K562 (cell line): ENCODE results near the gene SH3RF1. TPM values are rescaled to one million over a fixed set of nuclear protein-coding genes. Genes with fewer than 3 reads are reported as not detected.

Experiments used
- ATAC-seq: fragments of 200-7000 bp; cut with Tn5 transposase; 3 replicates; pipeline ENCODE4 v1.9.1; 2020; ENCODE audit warnings: moderate library complexity
- BruUV-seq: library from RNA; stranded (reverse); fragments of 400-500 nt; replicated peaks from 2 replicates; lab custom pipeline; 2021; lab: Mats Ljungman, UMichigan
- CTCF ChIA-PET: fragments of 300-600 bp; formaldehyde crosslinking; extraction: SDS; loops from one replicate; lab custom pipeline; 2021; ENCODE audit warnings: low intra/inter-chr PET ratio; lab: Yijun Ruan, JAX
- POLR2A ChIA-PET: fragments of 300-600, 350-650 bp; sonication (Branson Sonifier 250); formaldehyde crosslinking; extraction: SDS; loops from one replicate; lab custom pipeline; 2021; ENCODE audit warnings: antibody characterized with exemption, inconsistent platforms; lab: Yijun Ruan, JAX
- DNase-seq, 4 experiments: peaks; one replicate each; pipeline versions ENCODE4 v3.0.0 to v3.0.0-alpha.2; 2011 to 2018; ENCODE audit warnings: low spot score in 3 of 4, mixed read lengths in 3 of 4; ENCODE audit errors: extremely low read depth in 1 of 4
- FAIRE-seq: peaks from 2 replicates; lab custom pipeline; 2011; peaks lifted over from hg19 to GRCh38; lab: Jason Lieb, UNC
- H2AFZ ChIP-seq: 2 replicates; pipeline ENCODE4 v1.6.0; 2011; ENCODE audit warnings: low read depth, low read length, control low read depth, inconsistent platforms
- H3K27ac ChIP-seq: fragments of 200-600 bp; 3 replicates; pipeline ENCODE4 v1.8.0; 2011; ENCODE audit warnings: low read depth, mild to moderate bottlenecking, control low read depth, inconsistent platforms, low read length, moderate library complexity, mixed read lengths; ENCODE audit errors: extremely low read depth
- H3K27me3 ChIP-seq, 2 experiments: fragments of 300-600 bp in 1 of 2; 2 replicates in 1 of 2; 3 replicates in 1 of 2; pipeline versions ENCODE4 v1.6.0 to v1.8.0; 2011; ENCODE audit warnings: inconsistent platforms in 2 of 2, low read length in 2 of 2, mild to moderate bottlenecking in 1 of 2, mixed read lengths in 1 of 2, moderate library complexity in 1 of 2; ENCODE audit not compliant: control insufficient read depth in 2 of 2, insufficient read depth in 2 of 2
- H3K36me3 ChIP-seq: fragments of 300-600 bp; 3 replicates; pipeline ENCODE4 v1.8.0; 2011; ENCODE audit warnings: mild to moderate bottlenecking, low read length, inconsistent platforms; ENCODE audit not compliant: control insufficient read depth, insufficient read depth
- H3K4me1 ChIP-seq, 2 experiments: fragments of 200-600 bp in 1 of 2; replicated peaks in 1 of 2; 2 replicates in 1 of 2; 3 replicates in 1 of 2; pipeline versions ENCODE4 v1.5.1 to v1.8.0; 2011; ENCODE audit warnings: inconsistent platforms in 2 of 2, low read length in 2 of 2, mild to moderate bottlenecking in 1 of 2, mixed read lengths in 1 of 2, moderate library complexity in 1 of 2; ENCODE audit not compliant: control insufficient read depth in 2 of 2, insufficient read depth in 2 of 2
- H3K4me2 ChIP-seq: 2 replicates; pipeline ENCODE4 v1.6.1; 2011; ENCODE audit warnings: low read length, control low read depth, inconsistent platforms, mixed read lengths; ENCODE audit not compliant: insufficient read depth
- H3K4me3 ChIP-seq: fragments of 200-600 bp; sonication (generic), shearing (Covaris generic); 2 replicates; pipeline ENCODE4 v1.5.1; 2016; ENCODE audit warnings: control low read depth, inconsistent platforms
- H3K79me2 ChIP-seq: fragments of 200-600 bp; 3 replicates; pipeline ENCODE4 v1.8.0; 2011; ENCODE audit warnings: low read length, inconsistent platforms; ENCODE audit not compliant: control insufficient read depth, insufficient read depth
- H3K9ac ChIP-seq, 2 experiments: 2 replicates each; pipeline versions ENCODE4 v1.6.0 to v1.6.1; 2011; ENCODE audit warnings: low read depth in 2 of 2, low read length in 2 of 2, control low read depth in 1 of 2, inconsistent platforms in 1 of 2, mild to moderate bottlenecking in 1 of 2, mixed read lengths in 1 of 2; ENCODE audit not compliant: insufficient read depth in 1 of 2
- H3K9me1 ChIP-seq: one replicate; pipeline ENCODE4 v1.6.0; 2011; ENCODE audit warnings: inconsistent platforms, mild to moderate bottlenecking, low read length, moderate library complexity; ENCODE audit not compliant: control insufficient read depth, insufficient read depth
- H3K9me3 ChIP-seq: replicated peaks from 2 replicates; pipeline ENCODE4 v1.5.1; 2011; ENCODE audit warnings: low read depth, low read length, inconsistent platforms; ENCODE audit not compliant: control insufficient read depth, insufficient read depth
- H4K20me1 ChIP-seq: replicated peaks from 2 replicates; pipeline ENCODE4 v1.6.1; 2011; ENCODE audit warnings: low read length, inconsistent platforms, mixed read lengths; ENCODE audit not compliant: control insufficient read depth, insufficient read depth
- CBX2 ChIP-seq: fragments of 200-600 bp; sonication (generic); IDR thresholded peaks from one replicate; pipeline ENCODE4 v1.6.1; 2012; ENCODE audit warnings: mild to moderate bottlenecking, low read length, inconsistent platforms; ENCODE audit not compliant: insufficient read depth, poor library complexity, severe bottlenecking
- EHMT2 ChIP-seq: fragments of 450-650 bp; IDR thresholded peaks from 2 replicates; pipeline ENCODE4 v1.6.1; 2018; ENCODE audit warnings: antibody characterized with exemption
- ELF1 ChIP-seq: fragments of 200-800 bp; sonication (Bioruptor generic); IDR thresholded peaks from 2 replicates; pipeline ENCODE4 v1.6.1; 2016; ENCODE audit warnings: missing genetic modification characterization, missing compliant biosample characterization
- GABPB2 ChIP-seq: fragments of 250-450 bp; sonication (Bioruptor Pico); conservative IDR thresholded peaks from 2 replicates; pipeline ENCODE4 v1.5.1; 2021; ENCODE audit warnings: mild to moderate bottlenecking
- HDAC8 ChIP-seq: fragments of 450-650 bp; IDR thresholded peaks from 2 replicates; pipeline ENCODE4 v1.6.1; 2016; ENCODE audit warnings: mild to moderate bottlenecking, missing genetic modification characterization, moderate library complexity, missing compliant biosample characterization
- MITF ChIP-seq: IDR thresholded peaks from 2 replicates; pipeline ENCODE4 v1.6.1; 2014; ENCODE audit warnings: antibody characterized with exemption
- PHF21A ChIP-seq: fragments of 450-650 bp; IDR thresholded peaks from 2 replicates; pipeline ENCODE4 v1.6.1; 2017; ENCODE audit warnings: low read depth, borderline replicate concordance
- RBFOX2 ChIP-seq: fragments of 200-400 bp; formaldehyde crosslinking; IDR thresholded peaks from 2 replicates; pipeline ENCODE4 v1.6.1; 2017; ENCODE audit warnings: low read depth, mild to moderate bottlenecking, low read length, moderate library complexity
- SAFB ChIP-seq: fragments of 200-400 bp; formaldehyde crosslinking; IDR thresholded peaks from 2 replicates; pipeline ENCODE4 v1.6.1; 2017; ENCODE audit warnings: low read depth, low read length, borderline replicate concordance
- SMARCB1 ChIP-seq: IDR thresholded peaks from 2 replicates; pipeline ENCODE4 v1.6.1; 2011; ENCODE audit warnings: improper control_type of control experiment, low read depth; ENCODE audit not compliant: insufficient read length
- ZBTB26 ChIP-seq: fragments of 450-650 bp; formaldehyde crosslinking; IDR thresholded peaks from 2 replicates; pipeline ENCODE4 v1.4.0; 2022; ENCODE audit warnings: missing genetic modification characterization
- ZFP1 ChIP-seq: fragments of 450-650 bp; formaldehyde crosslinking; IDR thresholded peaks from 2 replicates; pipeline ENCODE4 v1.4.0; 2020; ENCODE audit warnings: mild to moderate bottlenecking, mixed read lengths
- ZFP36 ChIP-seq: fragments of 150-350 bp; IDR thresholded peaks from 2 replicates; pipeline ENCODE4 v1.6.1; 2018; ENCODE audit warnings: low read length, low read depth; ENCODE audit not compliant: partially characterized antibody
- ZNF165 ChIP-seq: fragments of 250-450 bp; sonication (Bioruptor Pico); IDR thresholded peaks from 2 replicates; pipeline ENCODE4 v1.4.0; 2020; ENCODE audit warnings: borderline replicate concordance
- ZNF277 ChIP-seq: fragments of 250-450 bp; sonication (Bioruptor Pico); IDR thresholded peaks from 2 replicates; pipeline ENCODE4 v1.8.0; 2022; ENCODE audit warnings: inconsistent platforms, mild to moderate bottlenecking, moderate library complexity, borderline replicate concordance
- ZNF77 ChIP-seq: fragments of 250-450 bp; sonication (Bioruptor Pico); IDR thresholded peaks from 2 replicates; pipeline ENCODE4 v1.5.0; 2020
- WGBS: fragments of 100-300 bp; shearing (Covaris generic); methylation state at CpG from one replicate; pipeline ENCODE4 v1.1.6; 2016; ENCODE audit warnings: low coverage, mixed read lengths; ENCODE audit not compliant: insufficient coverage; ENCODE audit errors: missing lambda C conversion rate; 5-methylcytosine and 5-hydroxymethylcytosine counted together
- in situ Hi-C: fragments of 300-500 bp; cut with MboI; formaldehyde crosslinking; loops from 4 replicates; pipeline ENCODE4 v1.15.0; 2018; ENCODE audit warnings: inconsistent platforms, mixed read lengths
- intact Hi-C: fragments of 100-400 bp; cut with micrococcal nuclease; formaldehyde crosslinking; loops from 2 replicates; pipeline ENCODE4 v1.14.2; 2022
- polyA plus RNA-seq, 8 experiments: library from polyadenylated mRNA; depleted of rRNA in 4 of 8; stranded (reverse) in 5 of 8; unstranded in 3 of 8; fragments of >200 nt; fragmentation: Nextera tagmentation in 2 of 8; fragmentation: Illumina TruSeq in 1 of 8; extraction: Ambion mirVana in 2 of 8; extraction: Trizol in 1 of 8; gene quantifications; 2 replicates each; pipeline versions ENCODE4 v1.2.1 to v1.2.3, GENCODE V29; 2011 to 2014; ENCODE audit warnings: inconsistent platforms in 1 of 8, missing spikeins in 1 of 8
- total RNA-seq, 7 experiments: library from RNA; depleted of rRNA in 6 of 7; stranded (reverse); fragments of >200 nt in 6 of 7; fragmentation: Illumina TruSeq in 2 of 7; extraction: Trizol in 2 of 7; gene quantifications; 2 replicates each; pipeline versions ENCODE4 v1.2.1 to v1.2.3, GENCODE V29; 2011 to 2021; ENCODE audit warnings: low replicate concordance in 1 of 7

The SH3RF1 gene
- total and polyA plus RNA-seq, 9 of the 15 experiments (the other 6 are each of a cell fraction or from before 2014, with no cell fraction given), result 0.04 to 0.16 (median 0.11) TPM; not detected in 6

- Histone ChIP-seq H3K4me3 (no peak overlapping the region), H3K27ac (no peak overlapping the region), H3K36me3 (no peaks in the 10 kb centered on the region), H3K27me3 (peaks cover 0 to 2% of the 10 kb centered on the region in 2 experiments; a peak in 2 of 5 replicates), H3K9ac (no peak overlapping the region), H2AFZ (no peak overlapping the region), H3K79me2 (no peaks in the 10 kb centered on the region), H3K4me1 (no peaks in the 10 kb centered on the region), H3K4me2 (no peak overlapping the region), H4K20me1 (no peaks in the 10 kb centered on the region), H3K9me1 (no peaks in the 10 kb centered on the region), H3K9me3 (no peaks in the 10 kb centered on the region)
- ChIA-PET CTCF (no interaction called here), POLR2A (interaction anchor here (0.9 kb wide), 1 partner anchor 13 kb away, joined by 4 read pairs; no protein-coding TSS in a partner anchor)
- WGBS, result 0% methylated on average over 3 of the region's 3 CpGs
- DNase-seq, result no peak
- no peak for ATAC-seq
- no TSS peak for BruUV-seq
- no peak for FAIRE-seq
- intact Hi-C loops (no loop called here), in situ Hi-C loops (no loop called here)
- TF ChIP-seq RBFOX2, result no peak
- TF ChIP-seq SAFB, result no peak
- no peak for TF ChIP-seq ZNF277 (CRISPR knock-in tag)
- no peak for TF ChIP-seq SMARCB1
- no peak for TF ChIP-seq ZFP36
- TF ChIP-seq PHF21A, result no peak
- TF ChIP-seq ZNF77, result no peak
- TF ChIP-seq ELF1, result no peak
- TF ChIP-seq MITF, result no peak
- TF ChIP-seq GABPB2 (CRISPR knock-in tag), result no peak
- no peak for TF ChIP-seq ZBTB26 (CRISPR knock-in tag)
- no peak for TF ChIP-seq ZFP1 (CRISPR knock-in tag)
- no peak for TF ChIP-seq HDAC8 (tag)
- no peak for TF ChIP-seq CBX2
- no peak for TF ChIP-seq ZNF165 (CRISPR knock-in tag)
- no peak for TF ChIP-seq EHMT2
Measured at GRCh38 chr4:169184686-169185085, 86.1 kb downstream of the SH3RF1 start.
